ENCODE data around the gene VSX1.

- TF ChIP-seq CTCF (IDR thresholded peaks at IDR 0.05) (no peak), POLR2A (IDR thresholded peaks at IDR 0.05) (peak in 1 of 2 donors; percentile 45)
Observed at GRCh38 chr20:25058051-25058846, 23.7 kb downstream of the VSX1 start, which contains the start of gene ACSS1.
